Fibroblast of mammary gland (primary cell): ENCODE data around the gene STARD9.

Experiments
- DNase-seq: peaks from one replicate; pipeline ENCODE4 v3.0.0-alpha.2; 2010; ENCODE audit warnings: low read depth
- H3K4me3 ChIP-seq: 2 replicates; pipeline ENCODE4 v1.5.1; 2011; ENCODE audit warnings: low read depth, mild to moderate bottlenecking, low read length, moderate library complexity; ENCODE audit not compliant: control insufficient read depth
- TF ChIP-seq, protein P1 (sequence below): conservative IDR thresholded peaks from 2 replicates; pipeline ENCODE4 v1.5.1; 2011; ENCODE audit warnings: low read depth, low read length, inconsistent platforms; ENCODE audit not compliant: control insufficient read depth, insufficient read depth

Gene STARD9

DNA sequence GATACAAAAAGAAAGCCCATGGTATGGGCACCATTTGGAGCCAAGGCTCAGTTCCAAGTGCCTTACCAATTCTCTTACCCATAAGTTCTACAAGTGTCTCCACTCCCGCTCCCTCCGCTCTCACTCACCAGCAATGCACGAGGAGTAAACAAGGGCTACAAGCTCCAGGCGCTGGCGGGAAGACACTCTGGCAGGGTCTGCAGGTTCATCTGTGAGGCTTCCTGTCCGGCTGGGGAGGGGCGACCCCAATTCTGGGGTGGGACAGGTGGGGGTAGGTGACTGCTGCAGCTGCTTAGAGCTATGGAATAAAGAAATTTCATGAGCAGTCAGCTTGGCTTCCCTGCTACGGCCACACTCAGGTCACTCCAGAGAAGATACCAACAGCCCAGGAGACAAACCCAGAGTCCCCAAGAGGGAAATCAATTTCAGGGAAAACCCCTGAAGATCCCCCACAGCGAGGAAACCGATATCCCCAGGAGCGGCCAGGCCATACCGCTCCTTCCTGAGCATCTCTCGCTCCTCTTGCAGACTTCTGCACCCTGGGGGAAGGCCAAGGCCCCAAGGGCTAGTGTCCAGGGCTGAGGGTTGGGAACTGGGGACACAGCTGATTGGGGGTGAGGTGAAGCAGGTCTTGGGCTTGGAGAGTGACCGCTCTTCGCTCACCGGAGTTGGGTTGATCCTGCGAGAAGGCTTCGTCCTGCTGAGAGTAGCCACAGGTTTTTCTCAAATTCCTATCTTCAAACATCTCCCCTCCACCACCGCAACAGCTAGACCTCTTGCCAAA is 160.2 kb downstream of the STARD9 start:
- no peak for DNase-seq
- TF ChIP-seq, protein P1, sequence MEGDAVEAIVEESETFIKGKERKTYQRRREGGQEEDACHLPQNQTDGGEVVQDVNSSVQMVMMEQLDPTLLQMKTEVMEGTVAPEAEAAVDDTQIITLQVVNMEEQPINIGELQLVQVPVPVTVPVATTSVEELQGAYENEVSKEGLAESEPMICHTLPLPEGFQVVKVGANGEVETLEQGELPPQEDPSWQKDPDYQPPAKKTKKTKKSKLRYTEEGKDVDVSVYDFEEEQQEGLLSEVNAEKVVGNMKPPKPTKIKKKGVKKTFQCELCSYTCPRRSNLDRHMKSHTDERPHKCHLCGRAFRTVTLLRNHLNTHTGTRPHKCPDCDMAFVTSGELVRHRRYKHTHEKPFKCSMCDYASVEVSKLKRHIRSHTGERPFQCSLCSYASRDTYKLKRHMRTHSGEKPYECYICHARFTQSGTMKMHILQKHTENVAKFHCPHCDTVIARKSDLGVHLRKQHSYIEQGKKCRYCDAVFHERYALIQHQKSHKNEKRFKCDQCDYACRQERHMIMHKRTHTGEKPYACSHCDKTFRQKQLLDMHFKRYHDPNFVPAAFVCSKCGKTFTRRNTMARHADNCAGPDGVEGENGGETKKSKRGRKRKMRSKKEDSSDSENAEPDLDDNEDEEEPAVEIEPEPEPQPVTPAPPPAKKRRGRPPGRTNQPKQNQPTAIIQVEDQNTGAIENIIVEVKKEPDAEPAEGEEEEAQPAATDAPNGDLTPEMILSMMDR, result no peak
- peak overlapping the region; percentile 74 for H3K4me3 ChIP-seq

DNA sequence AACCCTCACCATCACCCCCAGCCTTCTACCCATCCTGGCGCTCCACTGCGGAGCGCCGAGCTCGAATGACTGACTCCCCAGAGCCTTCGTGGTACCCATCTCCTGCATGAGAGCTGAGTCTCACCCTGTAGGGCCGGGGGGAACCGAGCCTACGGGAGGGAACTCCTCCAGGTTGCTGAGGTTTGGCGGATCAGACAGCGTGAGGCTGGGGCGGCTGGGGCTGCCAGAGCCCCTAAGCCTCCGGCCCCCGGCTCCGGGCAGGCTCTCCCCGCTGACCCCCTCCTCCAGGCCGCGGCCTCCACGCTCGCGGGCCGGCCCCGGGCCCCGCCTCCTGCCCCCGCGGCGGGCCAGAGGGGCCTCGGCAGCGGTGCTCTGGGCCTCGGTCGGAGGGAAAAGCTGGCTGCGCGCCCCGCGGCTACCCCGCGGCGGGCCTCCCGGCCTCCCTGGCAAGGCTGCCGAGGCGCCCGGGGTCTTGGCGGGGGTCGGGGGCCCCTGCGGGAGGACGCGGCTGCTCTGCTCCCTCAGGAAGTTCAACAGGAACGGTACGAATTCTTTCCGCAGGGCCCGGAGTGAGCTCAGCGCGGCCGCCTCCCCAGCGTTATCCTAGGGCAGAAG is 160.9 kb downstream of the STARD9 start:
- DNase-seq, result peak; percentile 8
- TF ChIP-seq, protein P1, result no peak
- peak overlapping the region; percentile 74 for H3K4me3 ChIP-seq

DNA sequence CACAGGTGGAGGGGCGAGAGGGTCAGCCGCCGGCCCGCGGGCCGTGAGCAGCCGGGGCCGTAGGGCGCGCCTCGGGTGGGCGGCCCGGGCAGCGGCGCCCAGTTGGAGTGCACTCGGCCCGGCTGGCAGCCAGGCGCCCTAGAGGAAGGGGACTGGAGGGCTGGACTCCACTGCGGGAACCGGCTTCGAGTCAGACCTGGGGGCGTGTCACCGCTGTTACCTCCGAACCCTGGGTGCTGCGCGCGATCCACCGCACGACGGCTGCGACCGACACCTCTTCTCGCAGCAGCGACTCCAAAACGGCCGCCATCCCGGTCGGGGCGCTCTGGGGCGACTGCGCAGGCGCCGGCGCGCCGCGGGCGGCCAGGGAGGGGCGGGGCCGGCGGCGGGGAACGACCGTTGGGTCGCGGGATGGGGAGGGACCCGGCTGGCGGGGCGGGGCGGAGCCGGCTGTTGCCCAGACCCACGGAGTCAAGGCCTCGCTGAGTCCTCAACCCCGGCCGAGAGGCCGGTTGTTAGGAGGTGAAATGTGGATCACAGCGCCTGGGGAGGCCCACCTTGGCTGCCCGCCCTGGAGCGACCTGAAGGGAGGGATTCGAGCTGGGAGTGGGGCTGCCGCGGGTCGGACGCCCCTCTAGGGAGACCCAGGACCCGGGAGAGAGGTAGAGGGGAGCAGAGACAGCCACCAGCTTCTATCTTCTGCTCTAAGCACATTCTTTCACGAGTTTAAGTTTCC is 161.6 kb downstream of the STARD9 start, which contains the start of gene CDAN1:
Gene CDAN1 (minus strand): TSS at position 336 of the 736 bp plus-strand sequence. CDS start 26 bp downstream, at position 310.
- peak within 1 kb of the TSS; percentile 74 for H3K4me3 ChIP-seq
- DNase-seq, result peak; percentile 74
- TF ChIP-seq, protein P1, result no peak

DNA sequence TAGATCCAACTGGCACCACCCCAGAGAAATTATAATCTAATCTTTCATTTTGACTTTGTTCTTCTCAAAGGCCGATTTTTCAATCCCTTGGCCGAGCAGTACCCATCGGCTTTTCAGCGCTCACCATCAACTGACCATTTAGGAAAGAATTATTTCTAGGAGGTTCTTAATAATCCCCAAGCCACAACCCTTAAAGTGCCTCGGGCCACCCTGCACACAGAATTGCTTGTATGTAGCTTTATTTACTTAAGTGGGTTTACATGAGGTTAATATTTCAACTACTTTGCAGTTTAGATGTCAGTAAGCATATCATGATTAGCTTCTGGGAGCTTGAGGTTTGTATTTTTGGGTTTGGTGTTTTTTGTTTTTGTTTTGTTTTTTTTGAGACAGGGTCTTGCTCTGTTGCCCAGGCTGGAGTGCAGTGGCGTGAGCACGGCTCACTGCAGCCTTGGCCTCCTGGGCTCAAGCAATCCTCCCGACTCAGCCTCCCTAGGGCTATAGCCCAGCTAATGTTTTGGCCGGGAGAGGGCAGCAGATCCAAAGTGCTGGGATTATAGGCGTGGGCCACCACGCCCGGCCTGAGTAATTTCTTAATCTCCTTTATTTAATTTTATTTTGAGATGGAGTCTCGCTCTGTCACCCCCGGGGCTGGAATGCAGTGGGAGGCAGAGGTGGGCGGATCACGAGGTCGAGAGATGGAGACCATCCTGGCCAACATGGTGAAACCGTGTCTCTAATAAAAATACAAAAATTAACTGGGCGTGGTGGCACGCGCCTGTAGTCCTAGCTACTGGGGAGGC is 162.3 kb downstream of the STARD9 start:
- TF ChIP-seq, protein P1, result peak; percentile 59
- peak; percentile 53 for DNase-seq
- peak overlapping the region; percentile 52 for H3K4me3 ChIP-seq

DNA sequence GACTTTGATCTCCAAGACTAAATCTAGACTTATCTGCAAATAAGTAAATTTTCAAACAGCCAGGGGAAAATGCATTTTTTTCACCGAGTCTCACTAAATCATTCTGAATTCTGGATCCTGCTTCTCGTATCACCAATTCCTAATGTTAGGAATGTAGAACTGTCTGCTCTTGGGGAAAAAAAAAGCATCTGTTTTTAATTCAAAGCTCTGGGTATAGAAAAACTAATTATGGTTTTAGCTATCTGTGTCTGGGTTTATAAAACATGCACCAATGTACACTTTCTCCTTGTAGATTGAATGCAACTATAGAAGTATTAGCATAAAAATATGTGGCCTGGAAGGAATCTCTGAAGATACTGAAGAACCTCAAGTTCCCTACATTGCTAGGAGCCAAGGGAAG is 166.3 kb downstream of the STARD9 start:
- no peak for DNase-seq
- TF ChIP-seq, protein P1, result no peak
- H3K4me3 ChIP-seq, result no peak overlapping the region

DNA sequence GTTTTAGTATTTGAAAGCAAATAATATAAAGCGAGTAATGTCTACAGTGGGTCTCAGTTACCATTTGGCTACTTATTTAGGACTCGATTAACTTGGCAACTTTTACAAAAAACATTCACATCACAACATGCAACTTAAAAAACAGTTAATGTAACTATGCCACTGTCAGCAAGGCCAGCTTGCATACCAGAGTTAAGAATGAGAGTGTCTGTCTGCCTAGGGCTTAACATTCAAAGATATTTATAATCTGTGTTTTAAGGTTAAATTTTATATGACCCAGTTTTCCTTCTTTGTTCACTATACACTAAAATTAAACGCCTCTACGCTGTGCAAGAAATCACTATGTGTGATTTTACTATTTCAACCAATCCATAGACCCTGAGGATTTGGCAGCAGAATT is 166.7 kb downstream of the STARD9 start:
- H3K4me3 ChIP-seq, result no peak overlapping the region
- DNase-seq, result no peak
- TF ChIP-seq, protein P1, result no peak
